NT2/D1 (cell line): ENCODE data around the gene MAP1A.

Source experiments
- DNase-seq: peaks from one replicate; pipeline ENCODE4 v3.0.0-alpha.2; 2011; ENCODE audit warnings: low read depth, low spot score
- H3K27me3 ChIP-seq: 2 replicates; pipeline ENCODE4 v1.6.0; 2011; ENCODE audit warnings: mild to moderate bottlenecking; ENCODE audit not compliant: insufficient read length, insufficient read depth
- H3K36me3 ChIP-seq: 2 replicates; pipeline ENCODE4 v1.6.1; 2011; ENCODE audit warnings: mild to moderate bottlenecking, low read length, mixed read lengths; ENCODE audit not compliant: insufficient read depth, insufficient read length
- H3K4me1 ChIP-seq: 2 replicates; pipeline ENCODE4 v1.5.1; 2011; ENCODE audit not compliant: insufficient read depth, insufficient read length
- H3K4me3 ChIP-seq: 2 replicates; pipeline ENCODE4 v1.5.1; 2011; ENCODE audit warnings: low read depth; ENCODE audit not compliant: insufficient read length
- H3K9ac ChIP-seq: 2 replicates; pipeline ENCODE4 v1.6.0; 2011; ENCODE audit warnings: low read depth; ENCODE audit not compliant: insufficient read length
- H3K9me3 ChIP-seq: 2 replicates; pipeline ENCODE4 v1.5.1; 2011; ENCODE audit warnings: mild to moderate bottlenecking, low read length; ENCODE audit not compliant: insufficient read depth
- SUZ12 ChIP-seq: IDR thresholded peaks from 2 replicates; pipeline ENCODE4 v1.6.1; 2011; ENCODE audit not compliant: insufficient read length, insufficient read depth; ENCODE audit errors: extremely low read depth
- YY1 ChIP-seq: IDR thresholded peaks from 2 replicates; pipeline ENCODE4 v1.6.1; 2011; ENCODE audit not compliant: insufficient read length, insufficient read depth
- ZNF274 ChIP-seq: IDR thresholded peaks from 2 replicates; pipeline ENCODE4 v1.6.1; 2011; ENCODE audit warnings: mild to moderate bottlenecking, low read depth, low read length

The MAP1A gene

DNA sequence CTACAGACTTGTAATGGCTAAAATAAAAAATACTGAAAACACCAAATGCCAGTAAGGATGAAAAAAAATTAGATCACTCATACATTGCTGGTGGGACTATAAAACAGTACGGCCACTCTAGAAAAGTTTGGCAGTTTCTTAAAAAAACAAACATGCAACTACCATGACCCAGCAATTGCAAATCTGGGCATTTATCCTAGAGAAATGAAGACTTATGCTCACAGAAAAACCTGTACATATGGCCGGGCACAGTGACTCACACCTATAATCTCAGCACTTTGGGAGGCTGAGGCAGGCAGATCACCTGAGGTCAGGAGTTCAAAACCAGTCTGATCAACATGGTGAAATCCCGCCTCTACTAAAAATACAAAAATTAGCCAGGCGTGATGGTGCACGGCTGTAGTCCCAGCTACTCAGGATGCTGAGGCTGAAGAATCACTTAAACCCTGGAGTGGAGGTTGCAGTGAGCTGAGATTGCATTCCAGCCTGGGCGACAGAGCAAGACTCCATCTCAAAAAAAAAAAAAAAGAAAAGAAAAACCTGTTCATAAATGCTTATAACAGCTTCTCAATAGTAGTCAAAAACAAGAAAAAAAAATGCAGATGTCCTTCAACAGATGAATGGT, 30.0 kb upstream of the MAP1A start:
- no peaks in the 10 kb centered on the region for H3K9me3 ChIP-seq
- no peaks in the 10 kb centered on the region for H3K27me3 ChIP-seq
- no peak overlapping the region for H3K9ac ChIP-seq
- no peak overlapping the region for H3K4me3 ChIP-seq
- H3K4me1 ChIP-seq: no peaks in the 10 kb centered on the region
- no peak for DNase-seq
- TF ChIP-seq ZNF274 (no peak), YY1 (no peak), SUZ12 (no peak)
- H3K36me3 ChIP-seq: peaks cover 63% of the 10 kb centered on the region

DNA sequence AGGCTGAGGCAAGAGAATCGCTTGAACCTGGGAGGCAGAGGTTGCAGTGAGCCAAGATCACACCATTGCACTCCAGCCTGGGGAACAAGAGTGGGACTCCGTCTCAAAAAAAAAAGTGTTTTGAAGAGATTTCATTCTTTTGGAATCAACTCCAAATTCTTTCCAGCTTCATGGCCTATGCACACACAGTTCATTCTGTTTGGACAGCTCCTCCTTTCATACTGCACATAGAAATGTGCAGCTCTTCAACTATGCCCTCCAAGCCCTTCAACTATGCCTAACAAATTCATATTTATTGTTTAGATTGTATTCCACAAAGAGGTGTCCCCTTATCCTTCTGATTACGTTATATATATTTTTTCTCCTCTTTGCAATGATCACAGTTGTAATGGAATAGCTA, 28.6 kb upstream of the MAP1A start:
- no peaks in the 10 kb centered on the region for H3K27me3 ChIP-seq
- no peaks in the 10 kb centered on the region for H3K9me3 ChIP-seq
- no peaks in the 10 kb centered on the region for H3K4me1 ChIP-seq
- no peak overlapping the region for H3K4me3 ChIP-seq
- TF ChIP-seq ZNF274 (no peak), SUZ12 (no peak), YY1 (no peak)
- H3K9ac ChIP-seq: no peak overlapping the region
- peaks cover 58% of the 10 kb centered on the region for H3K36me3 ChIP-seq
- DNase-seq: no peak

DNA sequence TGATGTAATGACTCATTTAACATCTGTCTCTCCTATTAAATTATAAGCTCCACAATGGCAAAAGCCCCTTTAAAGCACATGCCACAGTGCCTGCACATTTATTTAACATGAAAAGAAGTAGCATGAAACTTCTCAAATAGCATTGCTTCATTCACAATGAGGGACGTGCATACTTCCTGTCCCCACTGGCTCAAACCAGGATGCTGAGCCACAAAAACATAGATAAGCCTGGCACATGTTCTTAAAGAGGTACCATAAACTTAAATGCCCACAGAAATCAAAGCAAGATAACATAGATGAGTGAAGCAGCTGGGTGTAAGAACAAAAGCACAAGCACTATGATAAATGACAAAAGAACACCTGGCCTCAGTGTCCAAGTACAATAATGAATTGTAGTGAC, 28.2 kb upstream of the MAP1A start:
- H3K4me1 ChIP-seq: no peaks in the 10 kb centered on the region
- DNase-seq: no peak
- H3K36me3 ChIP-seq: peaks cover 55% of the 10 kb centered on the region
- H3K9ac ChIP-seq: no peak overlapping the region
- H3K4me3 ChIP-seq: no peak overlapping the region
- no peaks in the 10 kb centered on the region for H3K27me3 ChIP-seq
- TF ChIP-seq ZNF274 (no peak), YY1 (no peak), SUZ12 (no peak)
- H3K9me3 ChIP-seq: no peaks in the 10 kb centered on the region

DNA sequence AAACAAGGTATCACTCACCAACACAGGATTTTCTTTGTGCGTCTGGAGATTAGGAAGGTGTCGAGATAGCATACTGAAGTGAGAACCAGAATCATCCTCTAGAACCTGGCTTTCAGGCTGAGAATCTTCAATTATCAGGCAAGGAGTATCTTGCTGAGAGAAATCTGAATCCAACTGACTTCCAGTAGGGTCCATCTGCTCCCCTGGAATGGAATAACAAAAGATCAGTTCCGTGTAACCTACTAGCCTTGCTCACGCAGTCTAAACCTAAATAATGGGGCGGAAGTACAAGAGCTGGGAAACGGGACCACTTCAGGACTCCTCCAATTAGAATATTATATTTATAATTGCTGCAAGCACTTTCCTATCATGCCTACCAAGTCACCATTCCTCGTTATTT, 25.1 kb upstream of the MAP1A start:
- Histone ChIP-seq H3K36me3 (peaks cover 41% of the 10 kb centered on the region), H3K4me1 (no peaks in the 10 kb centered on the region), H3K27me3 (no peaks in the 10 kb centered on the region), H3K9me3 (no peaks in the 10 kb centered on the region), H3K9ac (peak overlapping the region; percentile 90), H3K4me3 (peak overlapping the region; percentile 68)
- DNase-seq: no peak
- TF ChIP-seq YY1 (no peak), SUZ12 (no peak), ZNF274 (no peak)

DNA sequence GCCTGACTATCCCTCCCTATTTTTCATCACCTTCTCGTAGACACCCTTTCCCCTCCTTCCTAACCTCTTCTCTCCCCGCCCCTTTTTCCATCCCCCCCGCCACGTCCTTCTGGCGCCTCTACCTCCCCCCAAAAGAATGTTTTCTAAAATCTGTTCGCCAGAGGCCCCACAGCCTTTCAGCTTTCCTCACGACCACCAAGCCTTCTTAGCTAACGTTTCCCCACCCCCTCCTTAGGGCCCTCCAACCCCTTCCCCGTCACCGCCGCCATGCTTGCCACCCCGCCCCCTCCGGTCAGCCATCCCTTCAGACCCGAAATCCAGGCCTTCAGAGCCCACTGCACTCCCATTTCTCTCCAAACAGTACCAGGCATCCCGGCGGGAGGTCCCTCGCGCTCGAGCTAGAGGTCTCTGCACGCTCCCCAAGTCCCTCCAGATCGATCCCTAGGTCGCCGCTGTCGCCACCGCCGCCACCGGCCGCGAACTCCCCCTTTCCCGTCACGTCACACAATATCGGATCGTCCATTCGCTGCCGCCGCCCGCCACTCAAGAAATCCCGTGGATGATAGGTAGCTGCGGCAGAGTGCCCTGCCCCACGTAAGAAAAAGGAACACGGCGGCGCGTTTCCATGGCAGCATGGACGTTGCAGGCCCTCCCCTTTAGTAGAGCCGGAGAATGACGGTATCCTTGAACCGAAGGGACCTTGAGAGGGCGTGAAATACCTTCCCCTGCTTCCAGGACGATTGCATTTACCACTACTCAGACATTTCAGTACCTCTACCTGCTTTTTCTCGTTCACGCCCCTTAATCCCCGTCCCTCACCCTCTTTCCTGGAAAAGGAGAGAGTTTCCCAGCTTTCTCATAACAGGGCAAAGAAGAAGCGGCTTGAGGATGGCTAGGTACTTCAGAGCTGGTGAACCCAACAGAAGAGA, 24.5 kb upstream of the MAP1A start, which contains the start of gene TP53BP1:
Gene TP53BP1, minus strand, starts transcription at position 484 of the 929 bp plus-strand sequence. Its CDS starts 113 bp downstream, at position 371.
- DNase-seq: peak; percentile 88
- Histone ChIP-seq H3K9ac (peak within 1 kb of the TSS; percentile 90), H3K9me3 (no peaks in the 10 kb centered on the region), H3K27me3 (no peaks in the 10 kb centered on the region), H3K36me3 (peaks cover 34% of the 10 kb centered on the region), H3K4me3 (peak within 1 kb of the TSS; percentile 68), H3K4me1 (no peaks in the 10 kb centered on the region)
- TF ChIP-seq YY1: peak; percentile 19
- TF ChIP-seq SUZ12: no peak
- TF ChIP-seq ZNF274: no peak

DNA sequence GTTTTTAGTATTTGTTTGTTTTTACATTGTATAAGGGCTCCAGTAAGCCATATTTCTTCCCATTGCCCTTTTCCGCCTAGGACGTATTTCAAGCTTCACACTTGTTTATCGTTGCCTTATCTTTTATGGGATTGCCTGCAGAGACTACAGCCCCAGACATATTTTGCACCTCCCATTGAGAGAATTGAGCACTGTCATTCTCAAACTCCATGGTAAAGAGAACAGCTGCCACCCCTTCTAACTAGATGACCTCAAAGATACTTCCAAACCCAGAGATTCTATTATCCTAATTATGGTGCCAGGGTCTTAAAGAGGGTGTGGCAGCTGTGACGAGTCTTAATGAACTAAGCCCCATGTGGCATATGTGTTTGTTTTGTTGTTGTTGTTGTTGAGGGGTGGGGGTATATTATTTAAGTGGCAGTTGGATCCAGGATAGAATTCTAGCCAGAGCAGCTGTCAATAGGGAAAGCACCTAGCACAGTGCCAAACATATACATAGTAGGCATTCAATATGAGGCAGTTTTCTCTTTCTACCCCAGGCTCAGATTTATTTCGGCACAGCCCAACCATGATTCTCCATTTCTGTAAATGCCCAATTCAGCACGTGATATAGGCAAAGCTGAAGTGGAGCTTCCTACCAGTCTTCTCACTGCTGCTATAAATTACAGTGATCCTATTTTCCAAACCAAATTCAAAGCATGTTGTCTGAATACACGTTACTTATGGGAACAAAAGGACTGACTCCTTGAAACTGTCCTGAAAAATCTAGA, 23.5 kb upstream of the MAP1A start:
- no peaks in the 10 kb centered on the region for H3K9me3 ChIP-seq
- no peak overlapping the region for H3K9ac ChIP-seq
- no peak for DNase-seq
- H3K4me1 ChIP-seq: no peaks in the 10 kb centered on the region
- no peaks in the 10 kb centered on the region for H3K27me3 ChIP-seq
- H3K36me3 ChIP-seq: peaks cover 26% of the 10 kb centered on the region
- H3K4me3 ChIP-seq: no peak overlapping the region
- TF ChIP-seq SUZ12: no peak
- TF ChIP-seq ZNF274: no peak
- no peak for TF ChIP-seq YY1

DNA sequence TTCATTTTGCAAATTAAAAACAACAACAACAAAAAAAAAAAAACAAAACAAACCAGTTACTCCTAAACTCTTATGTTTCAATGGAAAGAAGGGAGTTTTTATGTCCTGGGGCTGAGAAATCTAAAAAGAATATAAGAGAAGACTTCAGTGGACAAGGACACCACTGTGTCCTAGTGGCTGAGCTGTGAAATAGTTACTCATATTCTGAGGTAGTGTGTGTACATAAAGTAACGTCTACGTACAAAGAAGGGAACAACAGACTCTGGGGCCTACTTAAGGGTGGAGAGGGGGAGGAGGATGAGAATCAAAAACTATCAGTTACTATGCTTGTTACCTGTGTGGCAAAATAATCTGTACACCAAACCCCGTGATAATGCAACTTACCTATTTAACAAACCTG, 18.4 kb upstream of the MAP1A start:
- DNase-seq: no peak
- Histone ChIP-seq H3K9me3 (no peaks in the 10 kb centered on the region), H3K36me3 (no peaks in the 10 kb centered on the region), H3K27me3 (no peaks in the 10 kb centered on the region), H3K4me1 (no peaks in the 10 kb centered on the region), H3K4me3 (no peak overlapping the region), H3K9ac (no peak overlapping the region)
- TF ChIP-seq SUZ12: no peak
- TF ChIP-seq ZNF274: no peak
- TF ChIP-seq YY1: no peak
